ENCODE measurements around the gene SEL1L3.

GRCh38 chr4:25859429-25860148 is 3.2 kb downstream of the SEL1L3 start:
- TF ChIP-seq TAF15 (IDR thresholded peaks at IDR 0.05; ENCODE audit: low read depth, low read length, poor library complexity, severe bottlenecking) (no peak), MAX (IDR thresholded peaks at IDR 0.05) (no peak), MAFG (CRISPR knock-in tag; IDR thresholded peaks at IDR 0.05) (no peak), ZBTB49 (CRISPR knock-in tag; IDR thresholded peaks at IDR 0.05; ENCODE audit: borderline replicate concordance) (no peak), EZH2 (conservative IDR thresholded peaks at IDR 0.05; ENCODE audit: low read depth, low read length) (no peak), CHD2 (IDR thresholded peaks at IDR 0.05; ENCODE audit: low read depth, low read length) (no peak), SMC3 (IDR thresholded peaks at IDR 0.05; ENCODE audit: low read length) (no peak), RNF2 (conservative IDR thresholded peaks at IDR 0.05; ENCODE audit: low read depth) (no peak), PHF8 (CRISPR knock-in tag; IDR thresholded peaks at IDR 0.05) (no peak), HNRNPLL (IDR thresholded peaks at IDR 0.05; ENCODE audit: low read depth, low read length, poor library complexity, severe bottlenecking) (no peak), CTCF (CRISPR knock-in tag; IDR thresholded peaks at IDR 0.05) (no peak)

All from HepG2 (cell line).